Measurements from ENCODE around the gene MCM7.

Gene MCM7

GRCh38 chr7:100122568-100122967, 21.4 kb upstream of the MCM7 start:
- DNase-seq (ENCODE audit: low read depth in 2 of 2) = no peak

GRCh38 chr7:100122067-100122466, 20.9 kb upstream of the MCM7 start:
- DNase-seq (ENCODE audit: low read depth in 2 of 2) = no peak

GRCh38 chr7:100120733-100121036, 19.5 kb upstream of the MCM7 start:
- no peak for DNase-seq (ENCODE audit: low read depth in 2 of 2)

- peak in 1 of 2 experiments; percentile 27 for DNase-seq (ENCODE audit: low read depth in 2 of 2)
These were observed 19.0 kb upstream of the MCM7 start for GRCh38 chr7:100119970-100120732.

- peak; percentile 85 to 86 for DNase-seq (ENCODE audit: low read depth in 2 of 2)
These were observed 18.1 kb upstream of the MCM7 start, which contains the start of the genes CNPY4 and TAF6 for GRCh38 chr7:100119072-100119969. TSS of gene CNPY4 (plus strand) at chr7:100119634. CDS start at chr7:100119745, 111 bp downstream. TSS of gene TAF6 (minus strand) at chr7:100119358. CDS start at chr7:100114209, 5,149 bp downstream.

- DNase-seq (ENCODE audit: low read depth in 2 of 2) = no peak
These were observed 17.3 kb upstream of the MCM7 start for GRCh38 chr7:100118388-100119071.

- no peak for DNase-seq (ENCODE audit: low read depth in 2 of 2)
These were observed 13.8 kb upstream of the MCM7 start for GRCh38 chr7:100115026-100115425.

GRCh38 chr7:100111914-100112313, 10.7 kb upstream of the MCM7 start:
- no peak for DNase-seq (ENCODE audit: low read depth in 2 of 2)

GRCh38 chr7:100111156-100111555, 10.0 kb upstream of the MCM7 start:
- DNase-seq (ENCODE audit: low read depth in 2 of 2) = no peak

- no peak for DNase-seq (ENCODE audit: low read depth in 2 of 2)
These were observed 8.4 kb upstream of the MCM7 start for GRCh38 chr7:100109521-100110163.

GRCh38 chr7:100107890-100108289, 6.7 kb upstream of the MCM7 start:
- no peak for DNase-seq (ENCODE audit: low read depth in 2 of 2)

GRCh38 chr7:100107125-100107737, 6.0 kb upstream of the MCM7 start:
- DNase-seq (ENCODE audit: low read depth in 2 of 2) = no peak

- DNase-seq (ENCODE audit: low read depth in 2 of 2) = no peak
These were observed 5.4 kb upstream of the MCM7 start for GRCh38 chr7:100106633-100107032.

GRCh38 chr7:100105534-100105933, 4.3 kb upstream of the MCM7 start:
- no peak for DNase-seq (ENCODE audit: low read depth in 2 of 2)

- DNase-seq (ENCODE audit: low read depth in 2 of 2) = no peak
These were observed 2.0 kb upstream of the MCM7 start for GRCh38 chr7:100102950-100103840.

- DNase-seq (ENCODE audit: low read depth in 2 of 2) = peak; percentile 97 to 98
These were observed 679 bp downstream of the MCM7 start for GRCh38 chr7:100100420-100101015.

- DNase-seq (ENCODE audit: low read depth in 2 of 2) = no peak
These were observed 1.7 kb downstream of the MCM7 start for GRCh38 chr7:100099452-100099851.

- no peak for DNase-seq (ENCODE audit: low read depth in 2 of 2)
These were observed 2.3 kb downstream of the MCM7 start for GRCh38 chr7:100098913-100099312.

- no peak for DNase-seq (ENCODE audit: low read depth in 2 of 2)
These were observed 5.5 kb downstream of the MCM7 start for GRCh38 chr7:100095704-100096103.

GRCh38 chr7:100095289-100095688, 5.9 kb downstream of the MCM7 start:
- DNase-seq (ENCODE audit: low read depth in 2 of 2) = no peak
